ENCODE data around the gene DNAJC7.

The DNAJC7 gene

GRCh38 chr17:41975099-41976083 lies 41.8 kb downstream of the DNAJC7 start:
- DNase-seq (ENCODE audit: low read depth), result no peak

GRCh38 chr17:41974658-41975057 lies 42.6 kb downstream of the DNAJC7 start:
- no peak for DNase-seq (ENCODE audit: low read depth)

- DNase-seq (ENCODE audit: low read depth), result no peak
Measured at GRCh38 chr17:41974031-41974430, 43.2 kb downstream of the DNAJC7 start.

- no peak for DNase-seq (ENCODE audit: low read depth)
Measured at GRCh38 chr17:41973408-41973811, 43.8 kb downstream of the DNAJC7 start.

GRCh38 chr17:41972571-41973407 lies 44.5 kb downstream of the DNAJC7 start:
- DNase-seq (ENCODE audit: low read depth), result no peak

- no peak for DNase-seq (ENCODE audit: low read depth)
Measured at GRCh38 chr17:41971721-41972523, 45.3 kb downstream of the DNAJC7 start.

- DNase-seq (ENCODE audit: low read depth), result no peak
Measured at GRCh38 chr17:41970901-41971331, 46.3 kb downstream of the DNAJC7 start.

- DNase-seq (ENCODE audit: low read depth), result no peak
Measured at GRCh38 chr17:41968676-41969075, 48.6 kb downstream of the DNAJC7 start.

- no peak for DNase-seq (ENCODE audit: low read depth)
Measured at GRCh38 chr17:41967921-41968578, 49.2 kb downstream of the DNAJC7 start.

- DNase-seq (ENCODE audit: low read depth), result no peak
Measured at GRCh38 chr17:41967141-41967920, 49.9 kb downstream of the DNAJC7 start.

GRCh38 chr17:41966463-41967140 lies 50.6 kb downstream of the DNAJC7 start, which contains the start of gene CNP:
TSS of gene CNP (plus strand) at chr17:41966795. CDS start at chr17:41966885, 90 bp downstream.
- peak; percentile 80 for DNase-seq (ENCODE audit: low read depth)

GRCh38 chr17:41965694-41966462 lies 51.4 kb downstream of the DNAJC7 start:
- DNase-seq (ENCODE audit: low read depth), result peak; percentile 35

GRCh38 chr17:41962768-41963434 lies 54.3 kb downstream of the DNAJC7 start:
- peak; percentile 43 for DNase-seq (ENCODE audit: low read depth)

- DNase-seq (ENCODE audit: low read depth), result no peak
Measured at GRCh38 chr17:41962111-41962510, 55.1 kb downstream of the DNAJC7 start.

GRCh38 chr17:41959336-41960095 lies 57.7 kb downstream of the DNAJC7 start:
- no peak for DNase-seq (ENCODE audit: low read depth)

- DNase-seq (ENCODE audit: low read depth), result no peak
Measured at GRCh38 chr17:41959030-41959335, 58.3 kb downstream of the DNAJC7 start.

GRCh38 chr17:41957869-41958439 lies 59.3 kb downstream of the DNAJC7 start:
- no peak for DNase-seq (ENCODE audit: low read depth)
